K562 (cell line): Measurements from ENCODE around the gene PDE5A. TPM values are rescaled to one million over a fixed set of nuclear protein-coding genes. Genes with fewer than 3 reads are reported as not detected.

Source experiments
- ATAC-seq: fragments of 200-7000 bp; cut with Tn5 transposase; 3 replicates; pipeline ENCODE4 v1.9.1; 2020; ENCODE audit warnings: moderate library complexity
- BruUV-seq: library from RNA; stranded (reverse); fragments of 400-500 nt; replicated peaks from 2 replicates; lab custom pipeline; 2021; lab: Mats Ljungman, UMichigan
- CTCF ChIA-PET: fragments of 300-600 bp; formaldehyde crosslinking; extraction: SDS; loops from one replicate; lab custom pipeline; 2021; ENCODE audit warnings: low intra/inter-chr PET ratio; lab: Yijun Ruan, JAX
- POLR2A ChIA-PET: fragments of 300-600, 350-650 bp; sonication (Branson Sonifier 250); formaldehyde crosslinking; extraction: SDS; loops from one replicate; lab custom pipeline; 2021; ENCODE audit warnings: antibody characterized with exemption, inconsistent platforms; lab: Yijun Ruan, JAX
- DNase-seq, 4 experiments: peaks; one replicate each; pipeline versions ENCODE4 v3.0.0 to v3.0.0-alpha.2; 2011 to 2018; ENCODE audit warnings: low spot score in 3 of 4, mixed read lengths in 3 of 4; ENCODE audit errors: extremely low read depth in 1 of 4
- FAIRE-seq: peaks from 2 replicates; lab custom pipeline; 2011; peaks lifted over from hg19 to GRCh38; lab: Jason Lieb, UNC
- H2AFZ ChIP-seq: 2 replicates; pipeline ENCODE4 v1.6.0; 2011; ENCODE audit warnings: low read depth, low read length, control low read depth, inconsistent platforms
- H3K27ac ChIP-seq: fragments of 200-600 bp; 3 replicates; pipeline ENCODE4 v1.8.0; 2011; ENCODE audit warnings: low read depth, mild to moderate bottlenecking, control low read depth, inconsistent platforms, low read length, moderate library complexity, mixed read lengths; ENCODE audit errors: extremely low read depth
- H3K27me3 ChIP-seq, 2 experiments: fragments of 300-600 bp in 1 of 2; 2 replicates in 1 of 2; 3 replicates in 1 of 2; pipeline versions ENCODE4 v1.6.0 to v1.8.0; 2011; ENCODE audit warnings: inconsistent platforms in 2 of 2, low read length in 2 of 2, mild to moderate bottlenecking in 1 of 2, mixed read lengths in 1 of 2, moderate library complexity in 1 of 2; ENCODE audit not compliant: control insufficient read depth in 2 of 2, insufficient read depth in 2 of 2
- H3K36me3 ChIP-seq: fragments of 300-600 bp; 3 replicates; pipeline ENCODE4 v1.8.0; 2011; ENCODE audit warnings: mild to moderate bottlenecking, low read length, inconsistent platforms; ENCODE audit not compliant: control insufficient read depth, insufficient read depth
- H3K4me1 ChIP-seq, 2 experiments: fragments of 200-600 bp in 1 of 2; replicated peaks in 1 of 2; 2 replicates in 1 of 2; 3 replicates in 1 of 2; pipeline versions ENCODE4 v1.5.1 to v1.8.0; 2011; ENCODE audit warnings: inconsistent platforms in 2 of 2, low read length in 2 of 2, mild to moderate bottlenecking in 1 of 2, mixed read lengths in 1 of 2, moderate library complexity in 1 of 2; ENCODE audit not compliant: control insufficient read depth in 2 of 2, insufficient read depth in 2 of 2
- H3K4me2 ChIP-seq: 2 replicates; pipeline ENCODE4 v1.6.1; 2011; ENCODE audit warnings: low read length, control low read depth, inconsistent platforms, mixed read lengths; ENCODE audit not compliant: insufficient read depth
- H3K4me3 ChIP-seq: fragments of 200-600 bp; sonication (generic), shearing (Covaris generic); 2 replicates; pipeline ENCODE4 v1.5.1; 2016; ENCODE audit warnings: control low read depth, inconsistent platforms
- H3K79me2 ChIP-seq: fragments of 200-600 bp; 3 replicates; pipeline ENCODE4 v1.8.0; 2011; ENCODE audit warnings: low read length, inconsistent platforms; ENCODE audit not compliant: control insufficient read depth, insufficient read depth
- H3K9ac ChIP-seq, 2 experiments: 2 replicates each; pipeline versions ENCODE4 v1.6.0 to v1.6.1; 2011; ENCODE audit warnings: low read depth in 2 of 2, low read length in 2 of 2, control low read depth in 1 of 2, inconsistent platforms in 1 of 2, mild to moderate bottlenecking in 1 of 2, mixed read lengths in 1 of 2; ENCODE audit not compliant: insufficient read depth in 1 of 2
- H3K9me1 ChIP-seq: one replicate; pipeline ENCODE4 v1.6.0; 2011; ENCODE audit warnings: inconsistent platforms, mild to moderate bottlenecking, low read length, moderate library complexity; ENCODE audit not compliant: control insufficient read depth, insufficient read depth
- H3K9me3 ChIP-seq: replicated peaks from 2 replicates; pipeline ENCODE4 v1.5.1; 2011; ENCODE audit warnings: low read depth, low read length, inconsistent platforms; ENCODE audit not compliant: control insufficient read depth, insufficient read depth
- H4K20me1 ChIP-seq: replicated peaks from 2 replicates; pipeline ENCODE4 v1.6.1; 2011; ENCODE audit warnings: low read length, inconsistent platforms, mixed read lengths; ENCODE audit not compliant: control insufficient read depth, insufficient read depth
- CBX5 ChIP-seq: IDR thresholded peaks from 2 replicates; pipeline ENCODE4 v1.6.1; 2014; ENCODE audit warnings: low read depth, borderline replicate concordance
- ESRRB ChIP-seq: fragments of 250-450 bp; sonication (Bioruptor Pico); IDR thresholded peaks from 2 replicates; pipeline ENCODE4 v1.5.0; 2020; ENCODE audit warnings: mild to moderate bottlenecking, moderate library complexity, borderline replicate concordance
- KDM5B ChIP-seq: fragments of 200-600 bp; sonication (generic); IDR thresholded peaks from 2 replicates; pipeline ENCODE4 v1.6.1; 2012; ENCODE audit warnings: low read depth, mild to moderate bottlenecking, moderate library complexity, low read length, control low read depth, inconsistent platforms; ENCODE audit not compliant: insufficient replicate concordance
- MYNN ChIP-seq, 2 experiments: sonication (generic); formaldehyde crosslinking in 1 of 2; IDR thresholded peaks; 2 replicates each; pipeline versions ENCODE4 v1.5.0 to v1.6.1; 2016 to 2020; ENCODE audit warnings: antibody characterized with exemption in 1 of 2, missing genetic modification reagents in 1 of 2
- SAP30 ChIP-seq: fragments of 200-600 bp; sonication (generic); IDR thresholded peaks from 2 replicates; pipeline ENCODE4 v1.6.1; 2012; ENCODE audit warnings: borderline replicate concordance, low read depth, mild to moderate bottlenecking, moderate library complexity, low read length, control low read depth, inconsistent platforms; ENCODE audit not compliant: insufficient read depth, poor library complexity, severe bottlenecking
- SPI1 ChIP-seq: IDR thresholded peaks from 2 replicates; pipeline ENCODE4 v1.6.1; 2011; ENCODE audit warnings: low read depth, low read length, control low read depth, borderline replicate concordance
- ZBTB34 ChIP-seq: fragments of 250-450 bp; sonication (Bioruptor Pico); IDR thresholded peaks from 2 replicates; pipeline ENCODE4 v1.8.0; 2021; ENCODE audit warnings: mild to moderate bottlenecking, moderate library complexity
- ZC3H11A ChIP-seq: IDR thresholded peaks from 2 replicates; pipeline ENCODE4 v1.6.1; 2012; ENCODE audit warnings: low read depth, low read length, improper control_type of control experiment
- ZNF41 ChIP-seq: fragments of 250-450 bp; sonication (Bioruptor Pico); conservative IDR thresholded peaks from 2 replicates; pipeline ENCODE4 v1.4.0; 2020; ENCODE audit warnings: mild to moderate bottlenecking
- WGBS: fragments of 100-300 bp; shearing (Covaris generic); methylation state at CpG from one replicate; pipeline ENCODE4 v1.1.6; 2016; ENCODE audit warnings: low coverage, mixed read lengths; ENCODE audit not compliant: insufficient coverage; ENCODE audit errors: missing lambda C conversion rate; 5-methylcytosine and 5-hydroxymethylcytosine counted together
- in situ Hi-C: fragments of 300-500 bp; cut with MboI; formaldehyde crosslinking; loops from 4 replicates; pipeline ENCODE4 v1.15.0; 2018; ENCODE audit warnings: inconsistent platforms, mixed read lengths
- intact Hi-C: fragments of 100-400 bp; cut with micrococcal nuclease; formaldehyde crosslinking; loops from 2 replicates; pipeline ENCODE4 v1.14.2; 2022
- polyA plus RNA-seq, 8 experiments: library from polyadenylated mRNA; depleted of rRNA in 4 of 8; stranded (reverse) in 5 of 8; unstranded in 3 of 8; fragments of >200 nt; fragmentation: Nextera tagmentation in 2 of 8; fragmentation: Illumina TruSeq in 1 of 8; extraction: Ambion mirVana in 2 of 8; extraction: Trizol in 1 of 8; gene quantifications; 2 replicates each; pipeline versions ENCODE4 v1.2.1 to v1.2.3, GENCODE V29; 2011 to 2014; ENCODE audit warnings: inconsistent platforms in 1 of 8, missing spikeins in 1 of 8
- total RNA-seq, 7 experiments: library from RNA; depleted of rRNA in 6 of 7; stranded (reverse); fragments of >200 nt in 6 of 7; fragmentation: Illumina TruSeq in 2 of 7; extraction: Trizol in 2 of 7; gene quantifications; 2 replicates each; pipeline versions ENCODE4 v1.2.1 to v1.2.3, GENCODE V29; 2011 to 2021; ENCODE audit warnings: low replicate concordance in 1 of 7

Gene PDE5A
- total and polyA plus RNA-seq, 9 of the 15 experiments (the other 6 are each of a cell fraction or from before 2014, with no cell fraction given): 0.07 to 1.9 (median 0.29) TPM

- BruUV-seq: no TSS peak
- WGBS: 50% methylated on average over 5 of the region's 5 CpGs
- no peak for FAIRE-seq
- no peak overlapping the region for H2AFZ ChIP-seq
- H3K9me1 ChIP-seq: no peaks in the 10 kb centered on the region
- intact Hi-C loops: no loop called here
- H3K9ac ChIP-seq: no peak overlapping the region
- TF ChIP-seq KDM5B: no peak
- TF ChIP-seq, all 486 proteins: peak for 0
- H3K36me3 ChIP-seq: no peaks in the 10 kb centered on the region
- CTCF ChIA-PET: no interaction called here
- POLR2A ChIA-PET: no interaction called here
- H3K4me3 ChIP-seq: no peak overlapping the region
- H4K20me1 ChIP-seq: no peaks in the 10 kb centered on the region
- H3K27me3 ChIP-seq: no peaks in the 10 kb centered on the region
- H3K79me2 ChIP-seq: no peaks in the 10 kb centered on the region
- in situ Hi-C loops: no loop called here
- no peaks in the 10 kb centered on the region for H3K9me3 ChIP-seq
- no peaks in the 10 kb centered on the region for H3K4me1 ChIP-seq
- H3K4me2 ChIP-seq: no peak overlapping the region
- ATAC-seq (no peak), DNase-seq (no peak)
- no peak overlapping the region for H3K27ac ChIP-seq
Measured at GRCh38 chr4:119525005-119525749, 103.4 kb downstream of the PDE5A start.

- Histone ChIP-seq H3K9me3 (no peaks in the 10 kb centered on the region), H3K27ac (no peak overlapping the region), H3K4me1 (no peaks in the 10 kb centered on the region), H2AFZ (no peak overlapping the region), H3K9ac (no peak overlapping the region), H3K4me2 (no peak overlapping the region), H3K9me1 (no peaks in the 10 kb centered on the region), H3K36me3 (peaks cover 6% of the 10 kb centered on the region; the same call in 1 of the 3 replicates), H4K20me1 (no peaks in the 10 kb centered on the region), H3K4me3 (no peak overlapping the region), H3K27me3 (no peaks in the 10 kb centered on the region), H3K79me2 (no peaks in the 10 kb centered on the region)
- intact Hi-C loops: no loop called here
- POLR2A ChIA-PET: no interaction called here
- in situ Hi-C loops: no loop called here
- CTCF ChIA-PET: no interaction called here
- BruUV-seq: no TSS peak
- DNase-seq (no peak), ATAC-seq (no peak), FAIRE-seq (no peak)
- TF ChIP-seq SPI1 (no peak), CBX5 (no peak), ZBTB34 (CRISPR knock-in tag) (no peak), ESRRB (CRISPR knock-in tag) (no peak), SAP30 (no peak), MYNN (IDR thresholded peaks at IDR 0.05) (no peak), MYNN (CRISPR knock-in tag; IDR thresholded peaks at IDR 0.05) (no peak), ZNF41 (no peak), ZC3H11A (no peak)
Measured at GRCh38 chr4:119523399-119523798, 105.2 kb downstream of the PDE5A start.
